Measurements from ENCODE around the gene RABEP1.

GRCh38 chr17:5379351-5380107 is 97.4 kb downstream of the RABEP1 start:
- TF ChIP-seq CTCF (IDR thresholded peaks at IDR 0.05 in 4 of 5, conservative IDR thresholded peaks at IDR 0.05 in 1 of 5) (no peak), POLR2A (IDR thresholded peaks at IDR 0.05) (no peak)

Data from gastrocnemius medialis (tissue), 4 donors.